HepG2 (cell line): ENCODE measurements around the gene MDP1. TPM values are rescaled to one million over a fixed set of nuclear protein-coding genes. Genes with fewer than 3 reads are reported as not detected.
A peak's percentile ranks its signal among the peaks of the same experiment; 100 is the strongest.

Experiments used
- ATAC-seq: fragments of 200-7000 bp; cut with Tn5 transposase; 3 replicates; pipeline ENCODE4 v1.9.1; 2020; ENCODE audit warnings: mild to moderate bottlenecking, moderate library complexity
- BruUV-seq: library from RNA; stranded (reverse); fragments of 400-500 nt; replicated peaks from 2 replicates; lab custom pipeline; 2021; lab: Mats Ljungman, UMichigan
- CTCF ChIA-PET: fragments of 300-600 bp; formaldehyde crosslinking; extraction: SDS; loops from one replicate; lab custom pipeline; 2021; ENCODE audit warnings: low total read pairs, inconsistent platforms, low intra/inter-chr PET ratio; lab: Yijun Ruan, JAX
- POLR2A ChIA-PET: fragments of 350-600 bp; sonication (Branson Sonifier 250); formaldehyde crosslinking; loops from one replicate; lab custom pipeline; 2020; ENCODE audit warnings: antibody characterized with exemption, inconsistent platforms; lab: Yijun Ruan, JAX
- DNase-seq: peaks from one replicate; pipeline ENCODE4 v3.0.0-alpha.2; 2015; ENCODE audit warnings: low spot score
- FAIRE-seq: peaks from 3 replicates; lab custom pipeline; 2011; peaks lifted over from hg19 to GRCh38; lab: Jason Lieb, UNC
- H2AFZ ChIP-seq: one replicate; pipeline ENCODE4 v1.6.1; 2011; ENCODE audit warnings: low read length, inconsistent platforms
- H3K27ac ChIP-seq: fragments of 300-600 bp; 3 replicates; pipeline ENCODE4 v1.8.0; 2011; ENCODE audit warnings: mixed run types, mild to moderate bottlenecking, mixed read lengths, low read length, inconsistent platforms; ENCODE audit not compliant: insufficient read depth; ENCODE audit errors: extremely low read length
- H3K27me3 ChIP-seq, 2 experiments: fragments of 200-600 bp in 1 of 2; 2 replicates in 1 of 2; 3 replicates in 1 of 2; pipeline versions ENCODE4 v1.6.0 to v1.8.0; 2011; ENCODE audit warnings: low read length in 2 of 2, mild to moderate bottlenecking in 2 of 2, moderate library complexity in 2 of 2, inconsistent platforms in 1 of 2; ENCODE audit not compliant: insufficient read depth in 2 of 2, control insufficient read depth in 1 of 2
- H3K36me3 ChIP-seq, 2 experiments: fragments of 200-600 bp in 1 of 2; replicated peaks in 1 of 2; 2 replicates in 1 of 2; 3 replicates in 1 of 2; pipeline versions ENCODE4 v1.5.1 to v1.8.0; 2011; ENCODE audit warnings: low read length in 2 of 2, inconsistent platforms in 1 of 2; ENCODE audit not compliant: insufficient read depth in 2 of 2, control insufficient read depth in 1 of 2
- H3K4me1 ChIP-seq: 2 replicates; pipeline ENCODE4 v1.5.1; 2012; ENCODE audit warnings: low read length, inconsistent platforms; ENCODE audit not compliant: insufficient read depth
- H3K4me2 ChIP-seq: 2 replicates; pipeline ENCODE4 v1.6.0; 2011; ENCODE audit warnings: low read depth, low read length, inconsistent platforms
- H3K4me3 ChIP-seq, 3 experiments: fragments of 200-600 bp in 1 of 3; sonication (generic), shearing (Covaris generic) in 1 of 3; replicated peaks in 1 of 3; 2 replicates each; pipeline ENCODE4 v1.5.1; 2011 to 2016; ENCODE audit warnings: low read length in 3 of 3, inconsistent platforms in 2 of 3, low read depth in 2 of 3, mild to moderate bottlenecking in 2 of 3, control low read depth in 1 of 3, mixed read lengths in 1 of 3; ENCODE audit not compliant: insufficient read depth in 1 of 3
- H3K79me2 ChIP-seq: one replicate; pipeline ENCODE4 v1.6.1; 2011; ENCODE audit warnings: low read length, inconsistent platforms; ENCODE audit not compliant: insufficient read depth
- H3K9ac ChIP-seq: 2 replicates; pipeline ENCODE4 v1.6.0; 2011; ENCODE audit warnings: mild to moderate bottlenecking, low read depth, low read length, inconsistent platforms; ENCODE audit not compliant: insufficient read depth
- H3K9me3 ChIP-seq: 2 replicates; pipeline ENCODE4 v1.5.1; 2012; ENCODE audit warnings: mild to moderate bottlenecking, low read length
- H4K20me1 ChIP-seq: 2 replicates; pipeline ENCODE4 v1.6.0; 2011; ENCODE audit warnings: inconsistent platforms, mild to moderate bottlenecking, low read length, moderate library complexity; ENCODE audit not compliant: insufficient read depth
- FOXP1 ChIP-seq, 2 experiments: fragments of 450-650 bp in 1 of 2; IDR thresholded peaks; 2 replicates each; pipeline ENCODE4 v1.6.1; 2017 to 2018; ENCODE audit warnings: antibody characterized with exemption in 1 of 2
- JUN ChIP-seq: sonication (generic); formaldehyde crosslinking; IDR thresholded peaks from 2 replicates; pipeline ENCODE4 v1.4.0; 2020; ENCODE audit warnings: mild to moderate bottlenecking, missing genetic modification reagents
- NFRKB ChIP-seq: fragments of 450-650 bp; IDR thresholded peaks from 2 replicates; pipeline ENCODE4 v1.6.1; 2017
- NONO ChIP-seq, 2 experiments: fragments of 450-650 bp in 1 of 2; sonication (generic) in 1 of 2; formaldehyde crosslinking in 1 of 2; IDR thresholded peaks in 1 of 2; conservative IDR thresholded peaks in 1 of 2; 2 replicates each; pipeline versions ENCODE4 v1.6.1 to v1.8.0; 2017 to 2022; ENCODE audit warnings: mild to moderate bottlenecking in 1 of 2, missing genetic modification reagents in 1 of 2, moderate library complexity in 1 of 2
- TIGD3 ChIP-seq: sonication (generic); formaldehyde crosslinking; IDR thresholded peaks from 2 replicates; pipeline ENCODE4 v1.5.1; 2020; ENCODE audit warnings: mild to moderate bottlenecking, missing genetic modification reagents, borderline replicate concordance
- ZBTB7A ChIP-seq: sonication (generic); formaldehyde crosslinking; IDR thresholded peaks from 2 replicates; pipeline ENCODE4 v1.8.0; 2022; ENCODE audit warnings: mild to moderate bottlenecking, missing genetic modification reagents
- ZFP62 ChIP-seq: sonication (generic); formaldehyde crosslinking; IDR thresholded peaks from 2 replicates; pipeline ENCODE4 v1.4.0; 2020; ENCODE audit warnings: missing genetic modification reagents
- ZNF225 ChIP-seq: sonication (generic); formaldehyde crosslinking; IDR thresholded peaks from 2 replicates; pipeline ENCODE4 v1.4.0; 2020; ENCODE audit warnings: mild to moderate bottlenecking, missing genetic modification reagents
- ZNF280B ChIP-seq: sonication (generic); formaldehyde crosslinking; IDR thresholded peaks from 2 replicates; pipeline ENCODE4 v1.5.0; 2020; ENCODE audit warnings: missing genetic modification reagents, mild to moderate bottlenecking, borderline replicate concordance
- ZNF687 ChIP-seq: sonication (generic); formaldehyde crosslinking; IDR thresholded peaks from 2 replicates; pipeline ENCODE4 v1.5.1; 2020; ENCODE audit warnings: mild to moderate bottlenecking, missing genetic modification reagents, moderate library complexity
- ZNF704 ChIP-seq: sonication (generic); formaldehyde crosslinking; IDR thresholded peaks from 2 replicates; pipeline ENCODE4 v1.8.1; 2023; ENCODE audit warnings: mild to moderate bottlenecking, inconsistent platforms, moderate library complexity, missing genetic modification reagents, borderline replicate concordance
- WGBS: methylation state at CpG from one replicate; pipeline ENCODE4 v1.1.6; 2017; ENCODE audit warnings: low lambda C conversion rate; 5-methylcytosine and 5-hydroxymethylcytosine counted together
- in situ Hi-C: cut with HindIII; loops from 2 replicates; pipeline ENCODE4 v1.10.0; 2017; ENCODE audit warnings: low pct_unique_long_range_greater_than_20kb; ENCODE audit not compliant: extremely low pct_ligation_motif_present
- intact Hi-C: fragments of 100-400 bp; cut with micrococcal nuclease; formaldehyde crosslinking; loops from one replicate; pipeline ENCODE4 v1.10.0; 2022; ENCODE audit not compliant: unreplicated experiment
- polyA plus RNA-seq, 8 experiments: library from polyadenylated mRNA; depleted of rRNA in 3 of 8; stranded (reverse) in 7 of 8; unstranded in 1 of 8; fragments of >200 nt; fragmentation: Illumina TruSeq in 4 of 8; extraction: Trizol in 4 of 8; gene quantifications; 2 replicates each; pipeline versions ENCODE4 v1.2.1 to v1.2.3, GENCODE V29; 2011 to 2016; ENCODE audit warnings: low read depth in 4 of 8, missing spikeins in 1 of 8, mixed read lengths in 1 of 8; ENCODE audit not compliant: insufficient read depth in 1 of 8
- total RNA-seq, 5 experiments: library from RNA; depleted of rRNA; stranded (reverse); fragments of >200 nt; fragmentation: Illumina TruSeq; extraction: Trizol; gene quantifications; 2 replicates each; pipeline ENCODE4 v1.2.3, GENCODE V29; 2016; ENCODE audit warnings: low read depth in 1 of 5

MDP1 gene
- total and polyA plus RNA-seq, 2 of the 13 experiments (the other 11 are each of a cell fraction or from before 2014, with no cell fraction given): 44.1 to 48.7 TPM

- 0 out of 2 replicates have a peak, but pooled peaks have one; percentile 32 for TF ChIP-seq ZNF225 (CRISPR knock-in tag)
- TF ChIP-seq ZNF704: 0 out of 2 replicates have a peak, but pooled peaks have one; percentile 19
- peak; percentile 15; the same call in 1 of the 2 replicates for TF ChIP-seq NFRKB
- TF ChIP-seq, all 625 proteins: peak for 8
Measured at GRCh38 chr14:24261256-24261968, 45.5 kb upstream of the MDP1 start (continued).

GRCh38 chr14:24260780-24261157 lies 44.9 kb upstream of the MDP1 start:
- FAIRE-seq (no peak), DNase-seq (no peak), ATAC-seq (peak; percentile 16)
- Histone ChIP-seq H3K9me3 (no peaks in the 10 kb centered on the region), H3K4me2 (0 out of 2 replicates have a peak overlapping the region, but pooled peaks have one; percentile 16), H3K9ac (no peak overlapping the region), H3K27me3 (no peaks in the 10 kb centered on the region), H3K27ac (no peak overlapping the region), H2AFZ (no peak overlapping the region), H3K79me2 (no peaks in the 10 kb centered on the region), H3K4me1 (peaks cover 27% of the 10 kb centered on the region), H3K36me3 (peaks cover 0 to 7% of the 10 kb centered on the region in 2 experiments; a peak in 1 of 5 replicates), H3K4me3 (no peak overlapping the region), H4K20me1 (no peaks in the 10 kb centered on the region)
- WGBS: 82% methylated on average over 4 of the region's 4 CpGs
- BruUV-seq: no TSS peak
- in situ Hi-C loops (no loop called here), intact Hi-C loops (no loop called here)
- POLR2A ChIA-PET: interaction anchor here (2.1 to 16.5 kb wide), 3 partner anchors 8 to 20 kb away, joined by 8 to 435 read pairs (median 254); partner anchors contain the start of genes RABGGTA and TINF2
- CTCF ChIA-PET: no interaction called here
- TF ChIP-seq JUN (CRISPR knock-in tag) (0 out of 2 replicates have a peak, but pooled peaks have one; percentile 19), ZNF687 (CRISPR knock-in tag) (peak; percentile 9; the same call in 1 of the 2 replicates), NONO (IDR thresholded peaks at IDR 0.05) (no peak), NONO (CRISPR knock-in tag; conservative IDR thresholded peaks at IDR 0.05) (no peak), FOXP1 (IDR thresholded peaks at IDR 0.05) (no peak), FOXP1 (CRISPR knock-in tag; IDR thresholded peaks at IDR 0.05) (no peak), ZFP62 (CRISPR knock-in tag) (no peak), TIGD3 (CRISPR knock-in tag) (0 out of 2 replicates have a peak, but pooled peaks have one; percentile 32), ZNF280B (CRISPR knock-in tag) (0 out of 2 replicates have a peak, but pooled peaks have one; percentile 10), ZBTB7A (CRISPR knock-in tag) (0 out of 2 replicates have a peak, but pooled peaks have one; percentile 36)
